ENCODE measurements around the gene HEPN1. TPM values are rescaled to one million over a fixed set of nuclear protein-coding genes. Genes with fewer than 3 reads are reported as not detected.
A peak's percentile ranks its signal among the peaks of the same experiment; 100 is the strongest.

The HEPN1 gene
- total and polyA plus RNA-seq, 2 experiments from 2014 or later: not detected

DNA sequence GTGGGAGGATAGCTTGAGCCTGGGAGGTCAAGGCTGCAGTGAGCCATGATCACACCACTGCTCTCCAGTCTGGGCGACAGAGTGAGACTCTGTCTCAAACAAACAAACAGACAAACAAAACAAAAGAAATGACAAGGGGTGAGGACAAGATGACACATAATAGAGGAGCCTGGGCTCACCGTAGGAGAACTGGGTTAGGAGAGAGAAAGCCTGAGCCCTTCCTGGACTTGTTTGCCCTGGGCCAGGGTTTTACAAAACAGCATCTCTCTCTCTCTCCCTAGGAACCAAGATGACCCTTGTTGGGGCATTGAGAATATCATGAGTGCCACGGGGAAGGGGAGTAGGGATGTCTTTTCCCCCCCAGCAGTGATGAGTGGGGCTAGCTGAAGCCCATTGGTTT is 38.1 kb upstream of the HEPN1 start (continued):
- TF ChIP-seq, protein P1, sequence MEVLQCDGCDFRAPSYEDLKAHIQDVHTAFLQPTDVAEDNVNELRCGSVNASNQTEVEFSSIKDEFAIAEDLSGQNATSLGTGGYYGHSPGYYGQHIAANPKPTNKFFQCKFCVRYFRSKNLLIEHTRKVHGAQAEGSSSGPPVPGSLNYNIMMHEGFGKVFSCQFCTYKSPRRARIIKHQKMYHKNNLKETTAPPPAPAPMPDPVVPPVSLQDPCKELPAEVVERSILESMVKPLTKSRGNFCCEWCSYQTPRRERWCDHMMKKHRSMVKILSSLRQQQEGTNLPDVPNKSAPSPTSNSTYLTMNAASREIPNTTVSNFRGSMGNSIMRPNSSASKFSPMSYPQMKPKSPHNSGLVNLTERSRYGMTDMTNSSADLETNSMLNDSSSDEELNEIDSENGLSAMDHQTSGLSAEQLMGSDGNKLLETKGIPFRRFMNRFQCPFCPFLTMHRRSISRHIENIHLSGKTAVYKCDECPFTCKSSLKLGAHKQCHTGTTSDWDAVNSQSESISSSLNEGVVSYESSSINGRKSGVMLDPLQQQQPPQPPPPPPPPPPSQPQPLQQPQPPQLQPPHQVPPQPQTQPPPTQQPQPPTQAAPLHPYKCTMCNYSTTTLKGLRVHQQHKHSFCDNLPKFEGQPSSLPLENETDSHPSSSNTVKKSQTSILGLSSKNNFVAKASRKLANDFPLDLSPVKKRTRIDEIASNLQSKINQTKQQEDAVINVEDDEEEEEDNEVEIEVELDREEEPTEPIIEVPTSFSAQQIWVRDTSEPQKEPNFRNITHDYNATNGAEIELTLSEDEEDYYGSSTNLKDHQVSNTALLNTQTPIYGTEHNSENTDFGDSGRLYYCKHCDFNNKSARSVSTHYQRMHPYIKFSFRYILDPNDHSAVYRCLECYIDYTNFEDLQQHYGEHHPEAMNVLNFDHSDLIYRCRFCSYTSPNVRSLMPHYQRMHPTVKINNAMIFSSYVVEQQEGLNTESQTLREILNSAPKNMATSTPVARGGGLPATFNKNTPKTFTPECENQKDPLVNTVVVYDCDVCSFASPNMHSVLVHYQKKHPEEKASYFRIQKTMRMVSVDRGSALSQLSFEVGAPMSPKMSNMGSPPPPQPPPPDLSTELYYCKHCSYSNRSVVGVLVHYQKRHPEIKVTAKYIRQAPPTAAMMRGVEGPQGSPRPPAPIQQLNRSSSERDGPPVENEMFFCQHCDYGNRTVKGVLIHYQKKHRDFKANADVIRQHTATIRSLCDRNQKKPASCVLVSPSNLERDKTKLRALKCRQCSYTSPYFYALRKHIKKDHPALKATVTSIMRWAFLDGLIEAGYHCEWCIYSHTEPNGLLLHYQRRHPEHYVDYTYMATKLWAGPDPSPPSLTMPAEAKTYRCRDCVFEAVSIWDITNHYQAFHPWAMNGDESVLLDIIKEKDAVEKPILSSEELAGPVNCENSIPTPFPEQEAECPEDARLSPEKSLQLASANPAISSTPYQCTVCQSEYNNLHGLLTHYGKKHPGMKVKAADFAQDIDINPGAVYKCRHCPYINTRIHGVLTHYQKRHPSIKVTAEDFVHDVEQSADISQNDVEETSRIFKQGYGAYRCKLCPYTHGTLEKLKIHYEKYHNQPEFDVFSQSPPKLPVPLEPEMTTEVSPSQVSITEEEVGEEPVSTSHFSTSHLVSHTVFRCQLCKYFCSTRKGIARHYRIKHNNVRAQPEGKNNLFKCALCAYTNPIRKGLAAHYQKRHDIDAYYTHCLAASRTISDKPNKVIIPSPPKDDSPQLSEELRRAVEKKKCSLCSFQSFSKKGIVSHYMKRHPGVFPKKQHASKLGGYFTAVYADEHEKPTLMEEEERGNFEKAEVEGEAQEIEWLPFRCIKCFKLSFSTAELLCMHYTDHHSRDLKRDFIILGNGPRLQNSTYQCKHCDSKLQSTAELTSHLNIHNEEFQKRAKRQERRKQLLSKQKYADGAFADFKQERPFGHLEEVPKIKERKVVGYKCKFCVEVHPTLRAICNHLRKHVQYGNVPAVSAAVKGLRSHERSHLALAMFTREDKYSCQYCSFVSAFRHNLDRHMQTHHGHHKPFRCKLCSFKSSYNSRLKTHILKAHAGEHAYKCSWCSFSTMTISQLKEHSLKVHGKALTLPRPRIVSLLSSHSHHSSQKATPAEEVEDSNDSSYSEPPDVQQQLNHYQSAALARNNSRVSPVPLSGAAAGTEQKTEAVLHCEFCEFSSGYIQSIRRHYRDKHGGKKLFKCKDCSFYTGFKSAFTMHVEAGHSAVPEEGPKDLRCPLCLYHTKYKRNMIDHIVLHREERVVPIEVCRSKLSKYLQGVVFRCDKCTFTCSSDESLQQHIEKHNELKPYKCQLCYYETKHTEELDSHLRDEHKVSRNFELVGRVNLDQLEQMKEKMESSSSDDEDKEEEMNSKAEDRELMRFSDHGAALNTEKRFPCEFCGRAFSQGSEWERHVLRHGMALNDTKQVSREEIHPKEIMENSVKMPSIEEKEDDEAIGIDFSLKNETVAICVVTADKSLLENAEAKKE (CRISPR knock-in tag; IDR thresholded peaks at IDR 0.05): no peak
- no peak for TF ChIP-seq ZNF114 (CRISPR knock-in tag; IDR thresholded peaks at IDR 0.05)
- no peak for TF ChIP-seq STAT1 (IDR thresholded peaks at IDR 0.05; ENCODE audit: unreplicated experiment)

GRCh38 chr11:124882339-124883071 is 36.5 kb upstream of the HEPN1 start:
- H3F3A ChIP-seq (replicated peaks; ENCODE audit: low read depth): no peaks in the 10 kb centered on the region
- H3K27me3 Mint-ChIP-seq (ENCODE audit: insufficient read depth, low read depth, poor library complexity): peaks cover 17% of the 10 kb centered on the region
- H3K27ac ChIP-seq (ENCODE audit: low read depth): no peak overlapping the region
- H3K9me2 ChIP-seq (ENCODE audit: insufficient read depth): peaks cover 5% of the 10 kb centered on the region; the same call in 1 of the 2 replicates
- H2AFZ ChIP-seq: no peak overlapping the region
- no peak overlapping the region for H3K4me3 Mint-ChIP-seq
- H3K4me3 ChIP-seq: no peak overlapping the region
- peak; percentile 30 for DNase-seq (ENCODE audit: low spot score)
- no peaks in the 10 kb centered on the region; the same call in 2 of the 3 replicates for H3K9me3 Mint-ChIP-seq
- no peaks in the 10 kb centered on the region for H3K36me3 ChIP-seq (ENCODE audit: insufficient read depth)
- no peaks in the 10 kb centered on the region for H3K36me3 Mint-ChIP-seq (ENCODE audit: low read depth)
- TF ChIP-seq POLR2AphosphoS5 (IDR thresholded peaks at IDR 0.05; ENCODE audit: low read depth) (no peak), CREB1 (CRISPR knock-in tag; IDR thresholded peaks at IDR 0.05; ENCODE audit: low read depth) (no peak), ZNF114 (CRISPR knock-in tag; IDR thresholded peaks at IDR 0.05) (no peak), STAT1 (IDR thresholded peaks at IDR 0.05; ENCODE audit: unreplicated experiment) (no peak), EZH2phosphoT487 (IDR thresholded peaks at IDR 0.05; ENCODE audit: unreplicated experiment) (no peak), JUNB (IDR thresholded peaks at IDR 0.05; ENCODE audit: unreplicated experiment) (no peak), EZH2 (IDR thresholded peaks at IDR 0.05; ENCODE audit: low read depth, unreplicated experiment) (no peak), ZNF331 (CRISPR knock-in tag; IDR thresholded peaks at IDR 0.05; ENCODE audit: low read depth) (no peak)
- H3K4me1 ChIP-seq (ENCODE audit: insufficient read depth): 0 out of 2 replicates have a peak, but pooled peaks cover 2% of the 10 kb centered on the region
- peaks cover 10% of the 10 kb centered on the region; the same call in 1 of the 2 replicates for H3K27me3 ChIP-seq (ENCODE audit: insufficient read depth)
- H3K79me2 ChIP-seq (replicated peaks; ENCODE audit: insufficient read depth): no peaks in the 10 kb centered on the region
- no peak overlapping the region for H3K4me2 ChIP-seq
- no peaks in the 10 kb centered on the region for H4K20me1 ChIP-seq (replicated peaks; ENCODE audit: insufficient read depth)
- peak; percentile 19; the same call in 2 of the 3 replicates for ATAC-seq
- H3K27ac Mint-ChIP-seq: no peak overlapping the region
- peaks cover 12% of the 10 kb centered on the region for H3K4me1 Mint-ChIP-seq

All from GM23338 (cell line).